COR-L47 (cell line): ENCODE results near the gene ACE2.
"Not testable (repeated sequence)": the region's sequence is repeated elsewhere in the genome, so short reads cannot be mapped to it uniquely, and the experiment has no call there.

ENCODE experiments used
- DNase-seq: peaks from one replicate; lab custom pipeline; 2025; lab: John Stamatoyannopoulos, UW

Gene ACE2

GRCh38 chrX:15600745-15601144 is at the start of gene ACE2:
ACE2 (minus strand) TSS chrX:15600960; CDS start chrX:15600911, 49 bp downstream.
- no peak for DNase-seq

- not testable (repeated sequence) for DNase-seq
These were observed 46.8 kb upstream of the ACE2 start for GRCh38 chrX:15647510-15647909.

GRCh38 chrX:15646543-15646942 is 45.8 kb upstream of the ACE2 start:
- DNase-seq = no peak

GRCh38 chrX:15646031-15646430 is 45.3 kb upstream of the ACE2 start:
- DNase-seq = no peak

- DNase-seq = no peak
These were observed 44.5 kb upstream of the ACE2 start for GRCh38 chrX:15645266-15645665.

DNA sequence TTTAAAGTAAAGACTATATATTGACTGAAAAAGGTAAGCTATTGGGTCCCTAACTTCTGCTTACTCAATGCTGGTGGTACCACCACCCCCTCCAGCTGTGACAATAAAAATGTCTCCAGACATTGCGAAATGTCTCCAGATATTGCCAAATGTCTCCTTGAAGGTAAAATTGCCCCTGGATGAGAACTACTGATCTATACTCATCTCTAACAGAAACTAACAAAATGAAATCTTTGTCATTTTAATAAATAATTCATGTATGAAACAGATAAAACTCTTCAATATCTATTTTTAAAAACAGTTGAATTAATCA is 43.8 kb upstream of the ACE2 start:
- DNase-seq = no peak

GRCh38 chrX:15643786-15644559 is 43.2 kb upstream of the ACE2 start:
- DNase-seq = no peak

DNA sequence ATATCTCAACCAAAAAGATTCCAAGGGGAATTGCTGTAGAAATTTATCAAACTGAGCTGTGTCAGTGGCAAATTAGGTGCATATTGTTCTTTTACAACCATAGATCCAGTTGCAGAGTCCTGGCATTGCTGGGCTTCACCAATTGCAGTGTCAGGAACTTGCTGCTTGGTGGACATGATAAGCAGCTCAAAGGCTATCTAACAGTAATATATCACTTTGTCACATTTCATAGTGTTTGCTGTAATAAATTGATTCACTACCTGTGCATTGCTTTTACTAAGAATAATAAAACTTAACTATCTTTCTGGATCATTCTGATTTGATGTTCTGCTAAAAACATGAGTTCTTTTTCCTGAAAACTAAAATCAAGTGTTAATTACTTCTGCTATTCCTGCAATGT is 30.9 kb upstream of the ACE2 start:
- DNase-seq = no peak

GRCh38 chrX:15623054-15623453 is 22.3 kb upstream of the ACE2 start:
- no peak for DNase-seq

GRCh38 chrX:15619053-15619755 is 18.4 kb upstream of the ACE2 start:
- DNase-seq = no peak

- DNase-seq = no peak
These were observed 16.4 kb upstream of the ACE2 start for GRCh38 chrX:15617111-15617510.

DNA sequence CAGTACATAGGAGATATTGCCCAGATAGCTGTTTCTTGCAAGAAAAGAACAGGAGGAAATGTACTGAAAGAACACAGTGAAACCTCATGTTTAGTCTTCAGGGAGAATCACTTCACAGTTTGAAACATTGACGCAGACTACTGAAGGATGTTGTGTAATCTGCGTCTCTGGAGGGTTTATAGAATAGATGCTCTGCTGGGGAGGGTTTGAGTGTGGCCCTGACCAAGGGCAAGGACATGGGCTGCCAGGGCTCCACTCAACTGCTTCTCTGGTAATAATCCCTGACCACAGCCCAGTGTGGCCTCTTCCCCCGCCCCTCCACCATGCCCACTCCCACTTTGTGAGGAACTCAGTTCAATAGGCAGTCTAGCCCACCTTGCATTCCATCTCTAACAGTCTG is 15.8 kb upstream of the ACE2 start:
- no peak for DNase-seq

DNA sequence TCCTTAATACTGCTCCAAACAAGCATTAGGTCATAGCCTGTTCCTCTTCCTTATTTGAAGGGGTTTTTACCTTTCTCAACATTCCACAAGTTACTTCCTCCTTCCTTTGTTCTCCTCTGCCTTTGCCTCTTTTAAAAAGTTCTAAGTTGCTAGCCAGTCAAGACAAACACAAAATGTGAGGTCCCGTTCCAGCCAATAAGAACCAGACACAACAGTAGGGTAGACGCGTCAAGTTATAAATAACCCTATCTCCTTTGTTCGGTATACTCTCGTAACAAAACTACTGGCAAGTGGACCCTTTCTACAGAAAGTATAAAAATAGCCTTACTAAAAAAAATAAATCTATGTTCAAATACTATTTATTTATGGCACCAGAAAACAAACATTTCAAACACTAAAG is 6.3 kb upstream of the ACE2 start:
- no peak for DNase-seq

DNA sequence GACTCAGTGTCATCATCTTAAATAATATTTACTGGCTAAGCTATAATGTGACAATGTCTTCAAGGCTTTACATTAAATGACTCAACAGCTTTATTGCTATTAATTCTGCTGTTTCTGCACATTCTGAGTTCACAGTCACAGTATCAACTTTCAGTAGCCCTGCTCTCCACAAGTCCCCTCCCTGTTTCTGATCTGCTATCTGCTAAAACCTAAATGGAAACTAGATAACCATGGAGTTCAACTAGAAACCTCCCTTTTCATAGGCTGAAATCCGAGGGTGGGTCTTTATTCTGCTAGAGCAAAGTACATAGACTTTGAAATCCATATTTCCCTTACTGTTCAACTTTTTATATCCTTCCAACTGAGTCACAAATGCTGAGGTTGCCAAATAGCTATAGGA is 5.4 kb upstream of the ACE2 start:
- DNase-seq = no peak

DNA sequence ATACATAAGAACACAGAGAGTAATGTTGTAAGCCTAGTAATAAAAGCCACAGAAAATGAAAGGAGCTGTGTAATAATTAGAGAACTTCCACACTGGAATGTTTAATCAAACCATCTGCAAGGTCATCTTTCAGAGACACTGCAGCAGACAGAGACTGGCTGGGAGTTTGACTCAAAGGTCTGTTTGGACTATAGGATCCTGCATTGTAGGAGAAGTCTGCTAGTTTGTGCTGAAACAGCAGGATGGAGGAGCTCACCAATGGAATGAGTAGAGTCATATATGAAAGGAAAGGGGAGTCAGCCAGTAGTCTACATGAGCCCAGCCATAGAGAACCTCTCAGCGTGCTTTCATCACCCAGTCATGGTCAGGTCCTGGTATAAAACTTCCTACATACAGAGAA is 4.5 kb upstream of the ACE2 start:
- no peak for DNase-seq

GRCh38 chrX:15602761-15603160 is 2.0 kb upstream of the ACE2 start:
- no peak for DNase-seq

DNA sequence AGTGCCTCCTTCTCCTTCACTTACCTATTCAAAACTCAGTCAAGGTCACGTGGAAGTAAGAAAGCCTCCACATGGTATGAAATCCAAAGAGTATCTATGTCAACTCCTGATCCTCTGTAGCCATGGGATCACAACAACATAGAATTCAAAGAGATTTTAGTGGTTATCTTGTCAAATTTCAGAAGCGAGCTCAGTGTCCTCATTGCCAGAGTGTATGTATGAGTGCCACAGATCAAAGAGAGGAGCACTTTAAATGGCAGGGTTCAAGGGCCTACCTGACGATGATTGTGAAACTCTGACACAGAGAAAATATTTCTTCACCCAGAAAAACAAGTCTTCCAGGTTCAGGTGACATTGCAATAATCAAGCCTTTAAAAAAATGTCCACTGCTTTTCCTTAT is 1.2 kb upstream of the ACE2 start:
- DNase-seq = no peak

DNA sequence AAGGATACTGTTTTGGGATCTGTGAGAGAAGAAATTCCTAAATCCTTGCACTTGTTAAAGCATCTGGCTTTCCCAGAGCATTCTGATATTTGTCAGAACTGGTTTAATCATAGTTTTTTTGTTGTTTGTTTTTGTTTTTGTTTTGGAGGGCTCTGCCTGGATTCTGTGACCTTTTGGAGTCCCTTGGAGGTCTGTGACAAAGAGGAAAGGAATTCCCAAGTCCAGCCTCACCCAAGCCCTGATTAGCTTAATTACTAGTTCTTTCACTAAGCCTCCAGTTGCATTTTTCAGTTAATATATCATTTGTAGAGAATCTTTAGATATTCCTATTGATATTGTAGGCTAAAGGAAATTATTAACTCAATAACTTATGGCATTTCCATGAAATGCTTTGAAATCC is 711 bp downstream of the ACE2 start:
- DNase-seq = no peak

DNA sequence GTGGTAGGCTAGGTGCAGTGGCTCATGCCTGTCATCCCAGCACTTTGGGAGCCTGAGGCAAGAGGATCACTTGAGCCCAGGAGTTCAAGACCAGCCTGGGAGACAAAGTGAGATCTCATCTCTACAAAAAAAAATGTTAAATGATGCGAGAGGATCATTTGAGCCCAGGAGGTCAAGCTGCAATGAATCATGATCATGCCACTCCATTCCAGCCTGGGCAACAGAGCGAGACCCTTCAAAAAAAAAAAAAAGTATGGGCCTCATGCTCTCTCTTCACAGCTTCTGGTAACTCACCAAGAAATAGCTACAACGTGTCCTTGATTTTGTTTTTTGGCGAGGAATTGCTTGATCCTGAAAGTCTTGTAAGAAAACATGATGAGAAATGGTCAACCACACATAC is 1.3 kb downstream of the ACE2 start:
- no peak for DNase-seq

- DNase-seq = no peak
These were observed 2.7 kb downstream of the ACE2 start for GRCh38 chrX:15598026-15598425.

- DNase-seq = no peak
These were observed 6.4 kb downstream of the ACE2 start for GRCh38 chrX:15594371-15594770.

DNA sequence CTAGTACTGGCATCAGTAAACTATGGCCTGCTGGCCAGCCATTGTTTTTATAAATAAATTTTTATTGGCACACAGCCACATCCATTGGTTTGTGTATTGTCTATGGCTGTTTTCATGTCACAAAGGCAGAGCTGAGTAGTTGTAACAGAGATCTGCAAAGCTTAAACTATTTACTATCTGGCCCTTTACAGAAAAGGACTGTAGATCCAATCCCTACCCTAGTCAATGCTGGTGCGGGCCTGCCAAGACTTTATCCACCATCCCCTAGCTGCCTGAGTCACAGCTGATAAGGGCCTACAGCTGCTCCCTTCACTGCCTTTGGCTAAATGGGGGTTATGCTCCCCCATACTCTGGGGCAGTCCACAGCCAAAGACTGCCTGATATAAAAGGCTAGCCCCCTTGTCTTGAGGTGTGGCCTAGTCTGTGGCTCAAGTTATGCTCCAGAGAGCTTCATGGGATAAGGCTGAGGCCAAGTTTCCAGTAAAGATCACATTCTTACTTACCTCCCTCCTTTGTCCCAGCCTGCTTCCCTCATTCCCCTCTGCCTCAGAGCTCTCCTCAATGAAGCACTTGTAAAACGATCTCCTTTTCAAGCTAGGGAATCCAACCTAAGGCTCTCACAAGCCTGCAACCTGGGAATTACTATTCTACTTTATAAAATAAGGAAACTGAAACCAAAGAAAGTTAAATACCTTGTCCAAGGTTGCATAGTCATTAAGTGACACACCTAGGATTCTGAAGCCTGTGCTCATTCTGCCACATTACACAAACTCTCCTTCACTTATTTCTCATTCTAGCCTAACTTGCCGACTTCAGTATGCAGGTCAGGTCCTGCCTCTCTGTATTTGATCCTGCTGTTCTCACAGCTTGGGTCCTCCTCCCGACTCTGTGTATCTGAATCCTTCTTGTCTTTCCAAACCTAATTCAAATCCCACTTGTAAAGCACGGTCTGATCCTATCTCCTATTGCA is 20.7 kb downstream of the ACE2 start:
- peak; percentile 19 for DNase-seq

- DNase-seq = no peak
These were observed 24.7 kb downstream of the ACE2 start for GRCh38 chrX:15576019-15576418.
